Skin of body (tissue), 2 donors: Measurements from ENCODE around the gene E2F4. TPM values are rescaled to one million over a fixed set of nuclear protein-coding genes. Genes with fewer than 3 reads are reported as not detected.

ENCODE experiments used
- DNase-seq: peaks from one replicate; lab custom pipeline; 2025; lab: John Stamatoyannopoulos, UW
- total RNA-seq: library from RNA; depleted of rRNA; stranded (reverse); fragments of >200 nt; gene quantifications from one replicate; pipeline ENCODE4 v1.2.3, GENCODE V29; 2014

E2F4 gene
- total RNA-seq, 1 donor from 2014 or later: 23.5 TPM

GRCh38 chr16:67190448-67191399 is 1.2 kb upstream of the E2F4 start:
- no peak for DNase-seq

- no peak for DNase-seq
These were observed 452 bp upstream of the E2F4 start for GRCh38 chr16:67191411-67191994.

- DNase-seq: no peak
These were observed 916 bp downstream of the E2F4 start for GRCh38 chr16:67192781-67193361.

- no peak for DNase-seq
These were observed 1.6 kb downstream of the E2F4 start for GRCh38 chr16:67193536-67193935.

GRCh38 chr16:67194260-67194659 is 2.3 kb downstream of the E2F4 start:
- no peak for DNase-seq

- DNase-seq: no peak
These were observed 3.7 kb downstream of the E2F4 start for GRCh38 chr16:67195676-67196075.

- DNase-seq: no peak
These were observed 4.9 kb downstream of the E2F4 start for GRCh38 chr16:67196881-67197280.

- no peak for DNase-seq
These were observed 5.7 kb downstream of the E2F4 start for GRCh38 chr16:67197704-67198103.

GRCh38 chr16:67198238-67198734 is 6.3 kb downstream of the E2F4 start:
- DNase-seq: no peak

- DNase-seq: no peak
These were observed 7.3 kb downstream of the E2F4 start, which contains the start of gene ELMO3 for GRCh38 chr16:67199011-67199807. TSS of gene ELMO3 (plus strand) at chr16:67199131. CDS start at chr16:67199327, 196 bp downstream.

GRCh38 chr16:67199808-67200198 is 7.8 kb downstream of the E2F4 start:
- no peak for DNase-seq

- no peak for DNase-seq
These were observed 8.5 kb downstream of the E2F4 start for GRCh38 chr16:67200491-67200890.

GRCh38 chr16:67201411-67202345 is 9.7 kb downstream of the E2F4 start:
- no peak for DNase-seq

GRCh38 chr16:67202426-67202825 is 10.5 kb downstream of the E2F4 start:
- no peak for DNase-seq

GRCh38 chr16:67202956-67203493 is 11.1 kb downstream of the E2F4 start:
- DNase-seq: no peak

GRCh38 chr16:67204076-67204475 is 12.1 kb downstream of the E2F4 start:
- no peak for DNase-seq

- DNase-seq: no peak
These were observed 14.3 kb downstream of the E2F4 start for GRCh38 chr16:67206129-67206837.

GRCh38 chr16:67206838-67207248 is 14.9 kb downstream of the E2F4 start:
- DNase-seq: no peak
